Caco-2 (cell line): ENCODE measurements around the gene TCAF1. TPM values are rescaled to one million over a fixed set of nuclear protein-coding genes. Genes with fewer than 3 reads are reported as not detected.

ENCODE experiments used
- BruUV-seq: library from RNA; stranded (reverse); fragments of 400-500 nt; replicated peaks from 2 replicates; lab custom pipeline; 2021; lab: Mats Ljungman, UMichigan
- CTCF ChIA-PET: fragments of 300-600 bp; sonication (Branson Sonifier 250); formaldehyde crosslinking; loops from one replicate; lab custom pipeline; 2022; ENCODE audit warnings: antibody characterized with exemption; lab: Charles Lee
- POLR2A ChIA-PET: fragments of 300-600 bp; sonication (Branson Sonifier 250); formaldehyde crosslinking; loops from one replicate; lab custom pipeline; 2022; ENCODE audit warnings: antibody characterized with exemption; lab: Charles Lee
- DNase-seq, 2 experiments: peaks; one replicate each; pipeline versions ENCODE4 v3.0.0 to v3.0.0-alpha.2; 2020 to 2022
- H3K27me3 ChIP-seq: replicated peaks from 2 replicates; pipeline ENCODE4 v1.6.0; 2011; ENCODE audit warnings: low read length; ENCODE audit not compliant: control insufficient read depth, insufficient read depth
- H3K36me3 ChIP-seq: 2 replicates; pipeline ENCODE4 v1.5.1; 2011; ENCODE audit warnings: low read length; ENCODE audit not compliant: control insufficient read depth, insufficient read depth
- H3K4me1 ChIP-seq: fragments of 250-450 bp; sonication (Bioruptor Pico); 2 replicates; pipeline ENCODE4 v1.5.1; 2020; ENCODE audit warnings: mild to moderate bottlenecking
- H3K4me3 ChIP-seq: 2 replicates; pipeline ENCODE4 v1.5.1; 2011; ENCODE audit warnings: low read depth, mild to moderate bottlenecking, control low read depth, low read length
- H3K9me3 ChIP-seq: fragments of 250-450 bp; sonication (Bioruptor Pico); 2 replicates; pipeline ENCODE4 v1.5.1; 2020; ENCODE audit warnings: mild to moderate bottlenecking, moderate library complexity
- H3K27ac Mint-ChIP-seq: one replicate; pipeline ENCODE4 v1.8.0; 2022; ENCODE audit warnings: mixed read lengths; ENCODE audit not compliant: unreplicated experiment
- H3K27me3 Mint-ChIP-seq: one replicate; pipeline ENCODE4 v1.8.0; 2022; ENCODE audit warnings: mixed read lengths; ENCODE audit not compliant: insufficient read depth, unreplicated experiment
- H3K36me3 Mint-ChIP-seq: one replicate; pipeline ENCODE4 v1.8.0; 2022; ENCODE audit warnings: mild to moderate bottlenecking, mixed read lengths; ENCODE audit not compliant: insufficient read depth, unreplicated experiment
- H3K4me1 Mint-ChIP-seq: one replicate; pipeline ENCODE4 v1.8.0; 2022; ENCODE audit warnings: low read depth, mixed read lengths; ENCODE audit not compliant: unreplicated experiment
- H3K4me3 Mint-ChIP-seq: one replicate; pipeline ENCODE4 v1.8.0; 2022; ENCODE audit warnings: mild to moderate bottlenecking, moderate library complexity, mixed read lengths; ENCODE audit not compliant: unreplicated experiment
- H3K9me3 Mint-ChIP-seq: one replicate; pipeline ENCODE4 v1.8.0; 2022; ENCODE audit warnings: mixed read lengths; ENCODE audit not compliant: unreplicated experiment
- CTCF ChIP-seq, 2 experiments: fragments of 200-600 bp in 1 of 2; IDR thresholded peaks; 1 replicate in 1 of 2; 2 replicates in 1 of 2; pipeline versions ENCODE4 v1.5.1 to v1.8.0; 2011 to 2022; ENCODE audit warnings: antibody characterized with exemption in 1 of 2, control low read depth in 1 of 2, inconsistent platforms in 1 of 2, low read depth in 1 of 2, low read length in 1 of 2, mild to moderate bottlenecking in 1 of 2, moderate library complexity in 1 of 2; ENCODE audit not compliant: insufficient read depth in 1 of 2, severe bottlenecking in 1 of 2, unreplicated experiment in 1 of 2
- intact Hi-C: fragments of 100-400 bp; cut with micrococcal nuclease; formaldehyde crosslinking; loops from one replicate; pipeline ENCODE4 v1.10.0; 2022; ENCODE audit not compliant: unreplicated experiment
- total RNA-seq: library from RNA; stranded (reverse); gene quantifications from 2 replicates; pipeline ENCODE4 v1.2.3, GENCODE V29; 2022

Gene TCAF1
- total RNA-seq, 1 experiment from 2014 or later, result 92.3 TPM

- no peaks in the 10 kb centered on the region for H3K36me3 ChIP-seq
- intact Hi-C loops, result no loop called here
- POLR2A ChIA-PET, result no interaction called here
- no peak overlapping the region for H3K27ac Mint-ChIP-seq
- CTCF ChIA-PET, result no interaction called here
- BruUV-seq, result no TSS peak
- no peaks in the 10 kb centered on the region for H3K9me3 ChIP-seq
- H3K9me3 Mint-ChIP-seq, result no peaks in the 10 kb centered on the region
- peaks cover 12% of the 10 kb centered on the region for H3K4me1 ChIP-seq
- no peaks in the 10 kb centered on the region for H3K27me3 Mint-ChIP-seq
- TF ChIP-seq CTCF (IDR thresholded peaks at IDR 0.05; ENCODE audit: insufficient read depth in 1 of 2, low read depth in 1 of 2, low read length in 1 of 2, severe bottlenecking in 1 of 2, unreplicated experiment in 1 of 2), result no peak
- H3K4me3 Mint-ChIP-seq, result no peak overlapping the region
- no peak for DNase-seq
- no peak overlapping the region for H3K4me3 ChIP-seq
- no peaks in the 10 kb centered on the region for H3K27me3 ChIP-seq
- H3K4me1 Mint-ChIP-seq, result peaks cover 18% of the 10 kb centered on the region
- H3K36me3 Mint-ChIP-seq, result peaks cover 6% of the 10 kb centered on the region
Observed at GRCh38 chr7:143908120-143908519, 6.1 kb upstream of the TCAF1 start.

- Mint-ChIP-seq H3K27ac (no peak overlapping the region), H3K4me3 (no peak overlapping the region), H3K36me3 (peaks cover 8% of the 10 kb centered on the region), H3K9me3 (no peaks in the 10 kb centered on the region), H3K4me1 (peaks cover 18% of the 10 kb centered on the region), H3K27me3 (no peaks in the 10 kb centered on the region)
- no peak for DNase-seq
- POLR2A ChIA-PET, result no interaction called here
- CTCF ChIA-PET, result no interaction called here
- no peak for TF ChIP-seq CTCF (IDR thresholded peaks at IDR 0.05; ENCODE audit: insufficient read depth in 1 of 2, low read depth in 1 of 2, low read length in 1 of 2, severe bottlenecking in 1 of 2, unreplicated experiment in 1 of 2)
- BruUV-seq, result no TSS peak
- Histone ChIP-seq H3K4me1 (peaks cover 12% of the 10 kb centered on the region), H3K36me3 (no peaks in the 10 kb centered on the region), H3K27me3 (no peaks in the 10 kb centered on the region), H3K4me3 (no peak overlapping the region), H3K9me3 (no peaks in the 10 kb centered on the region)
- intact Hi-C loops, result no loop called here
Observed at GRCh38 chr7:143906895-143907294, 4.9 kb upstream of the TCAF1 start.

GRCh38 chr7:143906151-143906550, 4.2 kb upstream of the TCAF1 start:
- Histone ChIP-seq H3K4me1 (peaks cover 12% of the 10 kb centered on the region), H3K4me3 (no peak overlapping the region), H3K9me3 (no peaks in the 10 kb centered on the region), H3K36me3 (no peaks in the 10 kb centered on the region), H3K27me3 (no peaks in the 10 kb centered on the region)
- Mint-ChIP-seq H3K27me3 (no peaks in the 10 kb centered on the region), H3K36me3 (peaks cover 15% of the 10 kb centered on the region), H3K27ac (no peak overlapping the region), H3K9me3 (no peaks in the 10 kb centered on the region), H3K4me1 (peaks cover 18% of the 10 kb centered on the region), H3K4me3 (no peak overlapping the region)
- no peak for DNase-seq
- no TSS peak for BruUV-seq
- TF ChIP-seq CTCF (IDR thresholded peaks at IDR 0.05; ENCODE audit: insufficient read depth in 1 of 2, low read depth in 1 of 2, low read length in 1 of 2, severe bottlenecking in 1 of 2, unreplicated experiment in 1 of 2), result no peak
- intact Hi-C loops, result no loop called here
- CTCF ChIA-PET, result no interaction called here
- POLR2A ChIA-PET, result interaction anchor here (0.6 kb wide), 1 partner anchor 215 kb away, joined by 3 read pairs; no protein-coding TSS in a partner anchor
